Measurements from ENCODE around the gene MID2. TPM values are rescaled to one million over a fixed set of nuclear protein-coding genes. Genes with fewer than 3 reads are reported as not detected.
"Not testable (repeated sequence)": the region's sequence is repeated elsewhere in the genome, so short reads cannot be mapped to it uniquely, and the experiment has no call there.

The MID2 gene
- total RNA-seq, 1 experiment from 2014 or later, result not detected

GRCh38 chrX:107934262-107934661 is 108.6 kb downstream of the MID2 start:
- in situ Hi-C loops (cut with HindIII; ENCODE audit: low sequenced_read_pairs), result no loop called here
- DNase-seq (ENCODE audit: low spot score), result no peak

GRCh38 chrX:107935200-107935599 is 109.5 kb downstream of the MID2 start:
- DNase-seq (ENCODE audit: low spot score), result no peak
- in situ Hi-C loops (cut with HindIII; ENCODE audit: low sequenced_read_pairs), result no loop called here

- DNase-seq (ENCODE audit: low spot score), result no peak
- in situ Hi-C loops (cut with HindIII; ENCODE audit: low sequenced_read_pairs), result no loop called here
These were observed 110.2 kb downstream of the MID2 start for GRCh38 chrX:107935664-107936433.

- no peak for DNase-seq (ENCODE audit: low spot score)
- in situ Hi-C loops (cut with HindIII; ENCODE audit: low sequenced_read_pairs), result no loop called here
These were observed 110.7 kb downstream of the MID2 start for GRCh38 chrX:107936434-107936730.

GRCh38 chrX:107940095-107940494 is 114.4 kb downstream of the MID2 start:
- in situ Hi-C loops (cut with HindIII; ENCODE audit: low sequenced_read_pairs), result no loop called here

GRCh38 chrX:107955337-107955736 is 129.7 kb downstream of the MID2 start:
- DNase-seq (ENCODE audit: low spot score); in situ Hi-C loops (cut with HindIII; ENCODE audit: low sequenced_read_pairs): not testable (repeated sequence)

More at GRCh38 chrX:107940095-107940494, 114.4 kb downstream of the MID2 start:
- DNase-seq (ENCODE audit: low spot score), result no peak

GRCh38 chrX:107968623-107969022 is 143.0 kb downstream of the MID2 start:
- in situ Hi-C loops (cut with HindIII; ENCODE audit: low sequenced_read_pairs), result no loop called here

GRCh38 chrX:107970073-107970472 is 144.4 kb downstream of the MID2 start:
- in situ Hi-C loops (cut with HindIII; ENCODE audit: low sequenced_read_pairs), result no loop called here
- no peak for DNase-seq (ENCODE audit: low spot score)

More at GRCh38 chrX:107968623-107969022, 143.0 kb downstream of the MID2 start:
- DNase-seq (ENCODE audit: low spot score), result no peak

GRCh38 chrX:107971636-107972035 is 146.0 kb downstream of the MID2 start:
- no peak for DNase-seq (ENCODE audit: low spot score)
- in situ Hi-C loops (cut with HindIII; ENCODE audit: low sequenced_read_pairs), result no loop called here

Other genes with a start within 250 kb of the MID2 start
- gene PRPS1, start 197.4 kb upstream of the MID2 start, total RNA-seq (2014; rRNA removed; shearing (Covaris generic)), result 99.8 and 113 TPM in 2 replicates
- not detected in 2 replicates for gene TSC22D3, start 50.1 kb upstream of the MID2 start, total RNA-seq (2014; rRNA removed; shearing (Covaris generic))
- gene NCBP2L, start 48.1 kb upstream of the MID2 start, total RNA-seq (2014; rRNA removed; shearing (Covaris generic)), result not detected in 2 replicates
- gene TEX13B, start 156.5 kb downstream of the MID2 start, total RNA-seq (2014; rRNA removed; shearing (Covaris generic)), result not detected in 2 replicates
- not detected in 2 replicates for gene VSIG1, start 219.2 kb downstream of the MID2 start, total RNA-seq (2014; rRNA removed; shearing (Covaris generic))

Data from G401 (cell line).